Thyroid gland (tissue), 4 donors: ENCODE measurements around the gene ADGRG1. TPM values are rescaled to one million over a fixed set of nuclear protein-coding genes. Genes with fewer than 3 reads are reported as not detected.

Source experiments
- DNase-seq, 2 donors: peaks; one replicate each; pipeline ENCODE4 v3.0.0-alpha.2; 2019
- H3K27ac ChIP-seq, 3 donors: fragments of 200-600 bp; sonication (generic); 1 replicate in 2 of 3; 2 replicates in 1 of 3; pipeline ENCODE4 v1.5.1; 2016 to 2019; ENCODE audit warnings: mild to moderate bottlenecking in 1 of 3, moderate library complexity in 1 of 3
- H3K27me3 ChIP-seq: fragments of 200-600 bp; sonication (generic); one replicate; pipeline ENCODE4 v1.5.1; 2019
- H3K36me3 ChIP-seq, 2 donors: fragments of 200-600 bp; sonication (generic); one replicate each; pipeline ENCODE4 v1.5.1; 2016 to 2019
- H3K4me1 ChIP-seq, 2 donors: fragments of 200-600 bp; sonication (generic); one replicate each; pipeline ENCODE4 v1.5.1; 2017 to 2019
- H3K4me3 ChIP-seq, 3 donors: fragments of 200-600 bp; sonication (generic); replicated peaks in 1 of 3; 1 replicate in 2 of 3; 2 replicates in 1 of 3; pipeline ENCODE4 v1.5.1; 2016; ENCODE audit warnings: mild to moderate bottlenecking in 1 of 3
- H3K9me3 ChIP-seq: fragments of 200-600 bp; sonication (generic); one replicate; pipeline ENCODE4 v1.5.1; 2017
- CTCF ChIP-seq, 6 experiments: fragments of 200-600 bp in 3 of 6; fragments of 450-650 bp in 3 of 6; sonication (generic) in 3 of 6; IDR thresholded peaks; one replicate each; pipeline ENCODE4 v1.5.1; 2016 to 2019; ENCODE audit warnings: antibody characterized with exemption in 6 of 6, mild to moderate bottlenecking in 2 of 6, inconsistent platforms in 1 of 6, moderate library complexity in 1 of 6
- POLR2A ChIP-seq, 2 donors: fragments of 450-650 bp; IDR thresholded peaks; one replicate each; pipeline ENCODE4 v1.6.1; 2017; ENCODE audit warnings: antibody characterized with exemption in 2 of 2, mild to moderate bottlenecking in 2 of 2, moderate library complexity in 1 of 2
- WGBS, 2 donors: methylation state at CpG; one replicate each; pipeline ENCODE4 v1.1.5; 2017; 5-methylcytosine and 5-hydroxymethylcytosine counted together
- intact Hi-C: fragments of 100-400 bp; cut with DNase I; formaldehyde crosslinking; loops from one replicate; pipeline ENCODE4 v1.15.1; 2023
- total RNA-seq, 4 donors: library from RNA; depleted of rRNA; stranded (reverse); fragments of >200 nt; gene quantifications; one replicate each; pipeline ENCODE4 v1.2.3, GENCODE V29; 2016

ADGRG1 gene
- 100 to 1,000 TPM; 120 to 295 (median 239) TPM for total RNA-seq

- WGBS, 2 donors, result 4 to 6% methylated on average over 20 to 21 of the region's 32 CpGs
- intact Hi-C loops, result no loop called here
- Histone ChIP-seq H3K27ac (peak within 1 kb of the TSS; percentile 94 to 99 (median 98)), H3K9me3 (no peaks in the 10 kb centered on the region), H3K36me3 (no peaks in the 10 kb centered on the region), H3K27me3 (no peaks in the 10 kb centered on the region), H3K4me3 (peak within 1 kb of the TSS in 2 of 3 donors; percentile 22 to 30), H3K4me1 (peaks cover 89 to 98% of the 10 kb centered on the region in 2 donors)
- DNase-seq, result peak; percentile 97 to 98
- TF ChIP-seq CTCF (IDR thresholded peaks at IDR 0.05) (peak in 1 of 6 experiments; percentile 8), POLR2A (IDR thresholded peaks at IDR 0.05) (peak; percentile 78 to 81)
Observed at GRCh38 chr16:57628008-57628781, at the start of gene ADGRG1. Gene ADGRG1 (plus strand): TSS chr16:57628630. CDS start chr16:57650288, 21,658 bp downstream.

- 42 to 62% methylated on average over 2 of the region's 2 CpGs for WGBS, 2 donors
- no peak overlapping the region for H3K4me3 ChIP-seq
- no peaks in the 10 kb centered on the region for H3K36me3 ChIP-seq
- peaks cover 0 to 5% of the 10 kb centered on the region in 2 donors for H3K4me1 ChIP-seq
- intact Hi-C loops, result loop anchor here (10.0 kb wide), 2 partner anchors 145 to 285 kb away; no protein-coding TSS in a partner anchor
- H3K27ac ChIP-seq, result no peak overlapping the region
- no peaks in the 10 kb centered on the region for H3K9me3 ChIP-seq
- TF ChIP-seq POLR2A (IDR thresholded peaks at IDR 0.05) (no peak), CTCF (IDR thresholded peaks at IDR 0.05) (no peak)
- H3K27me3 ChIP-seq, result no peaks in the 10 kb centered on the region
- no peak for DNase-seq
Observed at GRCh38 chr16:57579361-57579665, 49.1 kb upstream of the ADGRG1 start.

GRCh38 chr16:57585051-57585687 is 43.3 kb upstream of the ADGRG1 start:
- DNase-seq, result no peak
- intact Hi-C loops, result loop anchor here (10.0 kb wide), 1 partner anchor 430 kb away; no protein-coding TSS in a partner anchor
- Histone ChIP-seq H3K27ac (no peak overlapping the region), H3K4me1 (peaks cover 0 to 5% of the 10 kb centered on the region in 2 donors), H3K27me3 (no peaks in the 10 kb centered on the region), H3K9me3 (no peaks in the 10 kb centered on the region), H3K4me3 (no peak overlapping the region), H3K36me3 (no peaks in the 10 kb centered on the region)
- TF ChIP-seq POLR2A (IDR thresholded peaks at IDR 0.05), result no peak
- no peak for TF ChIP-seq CTCF (IDR thresholded peaks at IDR 0.05)
- WGBS, 2 donors, result 55 to 57% methylated on average over 3 of the region's 3 CpGs

- WGBS, 2 donors, result 72 to 88% methylated on average over 7 of the region's 7 CpGs
- H3K27me3 ChIP-seq, result no peaks in the 10 kb centered on the region
- no peak for DNase-seq
- H3K4me3 ChIP-seq, result no peak overlapping the region
- H3K9me3 ChIP-seq, result no peaks in the 10 kb centered on the region
- H3K27ac ChIP-seq, result no peak overlapping the region
- no peaks in the 10 kb centered on the region for H3K4me1 ChIP-seq
- TF ChIP-seq CTCF (IDR thresholded peaks at IDR 0.05), result no peak
- no peak for TF ChIP-seq POLR2A (IDR thresholded peaks at IDR 0.05)
- intact Hi-C loops, result loop anchor here (10.0 kb wide), 1 partner anchor 426 kb away; no protein-coding TSS in a partner anchor
- H3K36me3 ChIP-seq, result no peaks in the 10 kb centered on the region
Observed at GRCh38 chr16:57588831-57589230, 39.6 kb upstream of the ADGRG1 start.

GRCh38 chr16:57589374-57589773 is 39.1 kb upstream of the ADGRG1 start:
- no peak for TF ChIP-seq CTCF (IDR thresholded peaks at IDR 0.05)
- TF ChIP-seq POLR2A (IDR thresholded peaks at IDR 0.05), result no peak
- DNase-seq, result no peak
- Histone ChIP-seq H3K36me3 (no peaks in the 10 kb centered on the region), H3K4me1 (no peaks in the 10 kb centered on the region), H3K9me3 (no peaks in the 10 kb centered on the region), H3K4me3 (no peak overlapping the region), H3K27ac (no peak overlapping the region), H3K27me3 (no peaks in the 10 kb centered on the region)
- WGBS, 2 donors, result 94 to 96% methylated on average over 7 of the region's 7 CpGs
- intact Hi-C loops, result loop anchor here (10.0 kb wide), 1 partner anchor 425 kb away; no protein-coding TSS in a partner anchor
